GM12892 (cell line): ENCODE data around the gene TDRD6.

Source experiments
- POLR2A ChIP-seq: IDR thresholded peaks from 2 replicates; pipeline ENCODE4 v1.6.1; 2011; ENCODE audit warnings: low read depth, low read length, control low read depth
- POLR2AphosphoS5 ChIP-seq: IDR thresholded peaks from 2 replicates; pipeline ENCODE4 v1.6.1; 2011; ENCODE audit warnings: low read depth, low read length, control low read depth

- TF ChIP-seq POLR2A (no peak), POLR2AphosphoS5 (no peak)
Observed at GRCh38 chr6:46661483-46661882, 26.2 kb upstream of the TDRD6 start.
